Lower leg skin (tissue), 3 donors: ENCODE measurements around the gene ASPSCR1.

Experiments
- POLR2A ChIP-seq, 2 donors: fragments of 450-650 bp; IDR thresholded peaks; one replicate each; pipeline ENCODE4 v1.6.1; 2016 to 2017; ENCODE audit warnings: antibody characterized with exemption in 2 of 2, mild to moderate bottlenecking in 1 of 2, moderate library complexity in 1 of 2
- TF ChIP-seq, protein P1 (sequence below), 3 donors: fragments of 450-650 bp; IDR thresholded peaks; one replicate each; pipeline ENCODE4 v1.5.1; 2016; ENCODE audit warnings: antibody characterized with exemption in 3 of 3, mild to moderate bottlenecking in 3 of 3, moderate library complexity in 2 of 3

- TF ChIP-seq, protein P1, sequence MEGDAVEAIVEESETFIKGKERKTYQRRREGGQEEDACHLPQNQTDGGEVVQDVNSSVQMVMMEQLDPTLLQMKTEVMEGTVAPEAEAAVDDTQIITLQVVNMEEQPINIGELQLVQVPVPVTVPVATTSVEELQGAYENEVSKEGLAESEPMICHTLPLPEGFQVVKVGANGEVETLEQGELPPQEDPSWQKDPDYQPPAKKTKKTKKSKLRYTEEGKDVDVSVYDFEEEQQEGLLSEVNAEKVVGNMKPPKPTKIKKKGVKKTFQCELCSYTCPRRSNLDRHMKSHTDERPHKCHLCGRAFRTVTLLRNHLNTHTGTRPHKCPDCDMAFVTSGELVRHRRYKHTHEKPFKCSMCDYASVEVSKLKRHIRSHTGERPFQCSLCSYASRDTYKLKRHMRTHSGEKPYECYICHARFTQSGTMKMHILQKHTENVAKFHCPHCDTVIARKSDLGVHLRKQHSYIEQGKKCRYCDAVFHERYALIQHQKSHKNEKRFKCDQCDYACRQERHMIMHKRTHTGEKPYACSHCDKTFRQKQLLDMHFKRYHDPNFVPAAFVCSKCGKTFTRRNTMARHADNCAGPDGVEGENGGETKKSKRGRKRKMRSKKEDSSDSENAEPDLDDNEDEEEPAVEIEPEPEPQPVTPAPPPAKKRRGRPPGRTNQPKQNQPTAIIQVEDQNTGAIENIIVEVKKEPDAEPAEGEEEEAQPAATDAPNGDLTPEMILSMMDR (IDR thresholded peaks at IDR 0.05) = no peak
- no peak for TF ChIP-seq POLR2A (IDR thresholded peaks at IDR 0.05)
Observed at GRCh38 chr17:81984773-81985410, 7.5 kb downstream of the ASPSCR1 start.
